Prostate gland (tissue), 2 donors: ENCODE measurements around the gene IL32. TPM values are rescaled to one million over a fixed set of nuclear protein-coding genes. Genes with fewer than 3 reads are reported as not detected.

Experiments used
- DNase-seq: peaks from one replicate; pipeline ENCODE4 v3.0.0-alpha.2; 2019; ENCODE audit warnings: low spot score
- H3K27ac ChIP-seq, 2 donors: fragments of 200-600 bp; sonication (generic); 2 replicates each; pipeline ENCODE4 v1.5.1; 2017 to 2019
- H3K27me3 ChIP-seq: fragments of 200-600 bp; sonication (generic); replicated peaks from 2 replicates; pipeline ENCODE4 v1.5.1; 2019; ENCODE audit not compliant: insufficient read depth
- H3K36me3 ChIP-seq, 2 donors: fragments of 200-600 bp; sonication (generic); 1 replicate in 1 of 2; 2 replicates in 1 of 2; pipeline versions ENCODE4 v1.5.1 to v1.8.1; 2017 to 2019
- H3K4me1 ChIP-seq: fragments of 200-600 bp; sonication (generic); replicated peaks from 2 replicates; pipeline ENCODE4 v1.5.1; 2019
- H3K4me3 ChIP-seq, 2 donors: fragments of 200-600 bp; sonication (generic); 2 replicates each; pipeline ENCODE4 v1.5.1; 2017 to 2019
- H3K9me3 ChIP-seq: fragments of 200-600 bp; sonication (generic); 2 replicates; pipeline ENCODE4 v1.5.1; 2017
- POLR2A ChIP-seq: fragments of 450-650 bp; IDR thresholded peaks from one replicate; pipeline ENCODE4 v1.6.1; 2016; ENCODE audit warnings: antibody characterized with exemption, mild to moderate bottlenecking
- POLR2AphosphoS5 ChIP-seq: sonication (generic); formaldehyde crosslinking; IDR thresholded peaks from one replicate; pipeline ENCODE4 v1.6.1; 2017; ENCODE audit warnings: antibody characterized with exemption
- WGBS: methylation state at CpG from one replicate; pipeline ENCODE4 v1.1.5; 2018; 5-methylcytosine and 5-hydroxymethylcytosine counted together
- intact Hi-C: fragments of 100-400 bp; cut with DNase I; formaldehyde crosslinking; loops from one replicate; pipeline ENCODE4 v1.14.2; 2022
- total RNA-seq, 2 donors: library from RNA; depleted of rRNA; stranded (reverse); fragments of >200 nt; gene quantifications; one replicate each; pipeline ENCODE4 v1.1.0, GENCODE V29; 2016
- TF ChIP-seq, protein P1 (sequence below), 4 experiments: fragments of 200-600 bp in 2 of 4; fragments of 450-650 bp in 2 of 4; sonication (generic) in 2 of 4; IDR thresholded peaks; 1 replicate in 3 of 4; 2 replicates in 1 of 4; pipeline ENCODE4 v1.5.1; 2016 to 2019; ENCODE audit warnings: antibody characterized with exemption in 4 of 4, mild to moderate bottlenecking in 2 of 4, moderate library complexity in 2 of 4

IL32 gene
- total RNA-seq, 2 donors from 2014 or later: 13.5 to 33.3 TPM

DNA sequence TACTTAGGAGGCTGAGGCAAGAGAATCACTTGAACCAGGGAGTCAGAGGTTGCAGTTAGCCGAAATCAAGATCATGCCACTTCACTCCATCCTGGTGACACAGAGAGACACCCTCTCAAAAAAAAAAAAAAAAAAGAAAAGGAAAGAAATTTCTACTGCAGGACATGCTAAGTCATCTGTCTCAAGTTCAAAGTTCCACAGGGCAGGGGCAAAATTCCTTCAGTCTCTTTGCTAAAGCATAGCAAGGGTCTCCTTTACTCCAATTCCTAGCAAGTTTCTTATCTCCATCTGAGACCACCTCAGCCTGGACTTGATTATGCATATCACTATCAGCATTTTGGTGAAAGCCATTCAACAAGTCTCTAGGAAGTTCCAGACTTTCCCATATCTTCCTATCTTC, 19.1 kb downstream of the IL32 start:
- no peak for DNase-seq
- no peaks in the 10 kb centered on the region for H3K4me1 ChIP-seq

DNA sequence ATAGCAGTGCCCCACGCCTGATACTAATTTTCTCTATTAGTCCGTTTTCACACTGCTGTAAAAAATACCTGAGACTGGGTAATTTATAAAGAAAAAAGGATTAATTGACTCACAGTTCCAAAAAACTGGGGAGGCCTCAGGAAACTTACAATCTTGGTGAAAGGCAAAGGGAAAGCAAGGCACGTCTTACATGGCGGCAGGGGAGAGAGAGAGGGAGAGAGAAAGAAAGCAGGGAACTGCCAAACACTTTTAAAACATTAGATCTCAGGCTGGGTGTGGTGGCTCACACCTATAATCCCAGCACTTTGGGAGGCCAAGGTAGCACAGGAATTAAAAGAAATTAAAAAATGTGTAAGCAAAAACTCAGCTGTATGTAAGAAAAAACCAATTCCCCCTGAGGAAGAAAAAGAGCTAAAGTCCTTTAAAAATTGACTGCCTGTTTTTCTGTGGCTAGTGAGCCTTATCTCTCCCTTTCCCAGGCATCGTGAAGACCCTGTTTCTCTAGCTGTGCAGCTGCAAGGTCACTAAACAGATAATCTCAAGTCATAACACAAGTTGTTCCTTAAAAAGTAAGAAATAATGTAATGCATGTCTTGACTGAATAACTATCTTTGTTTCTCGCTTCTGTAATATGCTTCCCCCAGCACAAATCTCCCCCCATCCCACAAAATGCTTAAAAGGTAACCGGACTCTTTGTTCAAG, 19.7 kb downstream of the IL32 start:
- no peak for DNase-seq
- Histone ChIP-seq H3K4me3 (no peak overlapping the region), H3K27ac (no peak overlapping the region), H3K27me3 (no peaks in the 10 kb centered on the region), H3K36me3 (no peaks in the 10 kb centered on the region), H3K4me1 (no peaks in the 10 kb centered on the region), H3K9me3 (no peaks in the 10 kb centered on the region)
- TF ChIP-seq POLR2A (no peak), POLR2AphosphoS5 (no peak)
- TF ChIP-seq, protein P1, sequence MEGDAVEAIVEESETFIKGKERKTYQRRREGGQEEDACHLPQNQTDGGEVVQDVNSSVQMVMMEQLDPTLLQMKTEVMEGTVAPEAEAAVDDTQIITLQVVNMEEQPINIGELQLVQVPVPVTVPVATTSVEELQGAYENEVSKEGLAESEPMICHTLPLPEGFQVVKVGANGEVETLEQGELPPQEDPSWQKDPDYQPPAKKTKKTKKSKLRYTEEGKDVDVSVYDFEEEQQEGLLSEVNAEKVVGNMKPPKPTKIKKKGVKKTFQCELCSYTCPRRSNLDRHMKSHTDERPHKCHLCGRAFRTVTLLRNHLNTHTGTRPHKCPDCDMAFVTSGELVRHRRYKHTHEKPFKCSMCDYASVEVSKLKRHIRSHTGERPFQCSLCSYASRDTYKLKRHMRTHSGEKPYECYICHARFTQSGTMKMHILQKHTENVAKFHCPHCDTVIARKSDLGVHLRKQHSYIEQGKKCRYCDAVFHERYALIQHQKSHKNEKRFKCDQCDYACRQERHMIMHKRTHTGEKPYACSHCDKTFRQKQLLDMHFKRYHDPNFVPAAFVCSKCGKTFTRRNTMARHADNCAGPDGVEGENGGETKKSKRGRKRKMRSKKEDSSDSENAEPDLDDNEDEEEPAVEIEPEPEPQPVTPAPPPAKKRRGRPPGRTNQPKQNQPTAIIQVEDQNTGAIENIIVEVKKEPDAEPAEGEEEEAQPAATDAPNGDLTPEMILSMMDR (IDR thresholded peaks at IDR 0.05): no peak
- intact Hi-C loops: no loop called here
- WGBS: 80% methylated on average over 7 of the region's 7 CpGs

More for the DNA sequence above, 19.1 kb downstream of the IL32 start:
- TF ChIP-seq, protein P1 (IDR thresholded peaks at IDR 0.05): no peak
- TF ChIP-seq POLR2AphosphoS5: no peak
- no peak for TF ChIP-seq POLR2A
- Histone ChIP-seq H3K9me3 (no peaks in the 10 kb centered on the region), H3K27me3 (no peaks in the 10 kb centered on the region), H3K4me3 (no peak overlapping the region), H3K36me3 (no peaks in the 10 kb centered on the region), H3K27ac (no peak overlapping the region)
- intact Hi-C loops: no loop called here
- WGBS: 79% methylated on average over 1 of the region's 1 CpG

DNA sequence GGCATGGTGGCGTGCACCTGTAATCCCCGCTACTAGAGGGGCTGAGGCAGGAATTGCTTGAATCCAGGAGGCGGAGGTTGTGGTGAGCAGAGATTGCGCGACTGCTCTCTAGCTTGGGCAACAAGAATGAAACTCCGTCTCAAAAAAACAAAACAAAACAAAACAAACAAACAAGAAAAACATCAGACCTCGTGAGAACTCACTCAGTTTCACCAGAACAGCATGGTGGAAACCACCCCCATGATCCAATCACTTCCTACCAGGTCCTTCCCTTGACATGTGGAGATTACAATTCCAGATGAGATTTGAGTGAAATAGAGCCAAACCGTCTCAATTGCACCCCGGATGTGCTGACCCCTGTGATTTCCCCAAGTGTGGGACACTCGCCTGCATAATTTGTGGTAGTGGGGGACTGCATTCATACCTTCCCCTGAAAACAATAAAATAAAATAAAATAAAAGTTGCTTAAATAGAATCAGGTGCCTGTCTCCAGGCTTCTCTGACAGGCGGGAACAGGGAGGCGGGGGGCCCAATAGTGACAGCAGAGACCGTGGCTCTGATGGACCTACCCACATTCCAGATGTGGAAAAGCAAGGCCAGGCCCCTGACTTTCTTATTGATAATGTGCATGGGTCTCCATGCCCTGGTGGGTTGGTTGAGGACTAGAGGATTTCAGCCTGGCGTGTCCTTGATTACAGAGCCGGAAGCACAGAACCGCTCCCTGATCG, 20.6 kb downstream of the IL32 start:
- no peaks in the 10 kb centered on the region for H3K27me3 ChIP-seq
- WGBS: 86% methylated on average over 17 of the region's 17 CpGs
- no peaks in the 10 kb centered on the region for H3K4me1 ChIP-seq
- TF ChIP-seq POLR2A: no peak
- intact Hi-C loops: no loop called here
- H3K4me3 ChIP-seq: no peak overlapping the region
- H3K36me3 ChIP-seq: no peaks in the 10 kb centered on the region
- no peak for DNase-seq
- H3K9me3 ChIP-seq: no peaks in the 10 kb centered on the region
- H3K27ac ChIP-seq: no peak overlapping the region

DNA sequence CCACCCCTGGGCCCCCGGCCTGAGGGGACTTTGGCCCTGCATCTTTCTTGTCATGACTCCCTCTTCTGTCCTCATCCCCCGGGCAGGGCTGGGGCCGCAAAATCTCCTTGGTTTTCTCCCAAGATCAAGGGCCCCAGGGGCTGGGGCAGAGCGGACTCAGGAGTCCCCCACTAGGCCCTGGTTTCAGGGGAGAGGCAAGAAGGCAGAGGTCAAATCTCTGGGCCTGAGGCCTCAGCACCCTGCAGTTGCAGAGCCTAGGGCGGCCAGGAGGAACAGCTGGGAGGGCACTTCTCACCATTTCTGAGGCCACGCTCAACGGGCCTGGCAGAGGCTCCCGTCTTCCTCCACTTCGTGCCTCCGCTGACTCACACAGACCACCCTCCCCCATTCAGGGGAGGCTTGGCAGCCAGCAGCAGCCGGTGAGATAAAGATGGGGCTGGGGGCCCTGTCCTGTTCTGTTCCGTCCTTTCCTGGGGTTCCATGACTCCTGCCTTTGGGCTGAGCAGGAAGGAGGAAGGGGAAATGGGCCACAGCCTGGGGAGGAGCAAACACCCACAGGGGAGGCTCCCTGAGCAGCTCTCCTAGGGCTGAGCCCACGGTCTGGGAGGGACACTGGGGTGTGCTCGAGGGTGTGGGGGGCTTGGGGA, 21.3 kb downstream of the IL32 start:
- Histone ChIP-seq H3K4me1 (no peaks in the 10 kb centered on the region), H3K27me3 (no peaks in the 10 kb centered on the region), H3K4me3 (no peak overlapping the region), H3K36me3 (no peaks in the 10 kb centered on the region), H3K27ac (no peak overlapping the region), H3K9me3 (no peaks in the 10 kb centered on the region)
- 72% methylated on average over 14 of the region's 14 CpGs for WGBS
- DNase-seq: no peak
- no peak for TF ChIP-seq POLR2AphosphoS5
- TF ChIP-seq POLR2A: no peak
- TF ChIP-seq, protein P1 (IDR thresholded peaks at IDR 0.05): no peak
- intact Hi-C loops: no loop called here
